A549 (cell line): ENCODE data around the gene NTF3.

ENCODE experiments used
- CBX2 ChIP-seq: fragments of 200-600 bp; sonication (generic); IDR thresholded peaks from 2 replicates; pipeline ENCODE4 v1.6.1; 2016; ENCODE audit warnings: low read depth, mild to moderate bottlenecking, borderline replicate concordance
- EHMT2 ChIP-seq: fragments of 200-600 bp; sonication (generic); IDR thresholded peaks from 2 replicates; pipeline ENCODE4 v1.6.1; 2016; ENCODE audit warnings: antibody characterized with exemption, low read depth, mild to moderate bottlenecking, moderate library complexity
- RFX5 ChIP-seq: fragments of 450-650 bp; IDR thresholded peaks from 2 replicates; pipeline ENCODE4 v1.7.1; 2014; ENCODE audit warnings: antibody characterized with exemption, mild to moderate bottlenecking, moderate library complexity
- TF ChIP-seq, protein P1 (sequence below): fragments of >200 bp; sonication (Bioruptor Twin); formaldehyde crosslinking; IDR thresholded peaks from 3 replicates; pipeline ENCODE4 v1.5.1; 2016

GRCh38 chr12:5489017-5489416, 57.1 kb downstream of the NTF3 start:
- TF ChIP-seq, protein P1, sequence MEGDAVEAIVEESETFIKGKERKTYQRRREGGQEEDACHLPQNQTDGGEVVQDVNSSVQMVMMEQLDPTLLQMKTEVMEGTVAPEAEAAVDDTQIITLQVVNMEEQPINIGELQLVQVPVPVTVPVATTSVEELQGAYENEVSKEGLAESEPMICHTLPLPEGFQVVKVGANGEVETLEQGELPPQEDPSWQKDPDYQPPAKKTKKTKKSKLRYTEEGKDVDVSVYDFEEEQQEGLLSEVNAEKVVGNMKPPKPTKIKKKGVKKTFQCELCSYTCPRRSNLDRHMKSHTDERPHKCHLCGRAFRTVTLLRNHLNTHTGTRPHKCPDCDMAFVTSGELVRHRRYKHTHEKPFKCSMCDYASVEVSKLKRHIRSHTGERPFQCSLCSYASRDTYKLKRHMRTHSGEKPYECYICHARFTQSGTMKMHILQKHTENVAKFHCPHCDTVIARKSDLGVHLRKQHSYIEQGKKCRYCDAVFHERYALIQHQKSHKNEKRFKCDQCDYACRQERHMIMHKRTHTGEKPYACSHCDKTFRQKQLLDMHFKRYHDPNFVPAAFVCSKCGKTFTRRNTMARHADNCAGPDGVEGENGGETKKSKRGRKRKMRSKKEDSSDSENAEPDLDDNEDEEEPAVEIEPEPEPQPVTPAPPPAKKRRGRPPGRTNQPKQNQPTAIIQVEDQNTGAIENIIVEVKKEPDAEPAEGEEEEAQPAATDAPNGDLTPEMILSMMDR: no peak
- TF ChIP-seq CBX2 (no peak), EHMT2 (no peak), RFX5 (no peak)
